Measurements from ENCODE around the gene VSIG10. TPM values are rescaled to one million over a fixed set of nuclear protein-coding genes. Genes with fewer than 3 reads are reported as not detected.
A peak's percentile ranks its signal among the peaks of the same experiment; 100 is the strongest.

VSIG10 gene
- total RNA-seq, 1 experiment from 2014 or later: 10.9 TPM

GRCh38 chr12:118020036-118020435 is 83.8 kb downstream of the VSIG10 start:
- H3K27me3 Mint-ChIP-seq (ENCODE audit: insufficient read depth, unreplicated experiment): no peaks in the 10 kb centered on the region
- POLR2A ChIA-PET: no interaction called here
- CTCF ChIA-PET: interaction anchor here (0.7 to 2.0 kb wide), 2 partner anchors 145 to 409 kb away, joined by 4 to 9 read pairs; no protein-coding TSS in a partner anchor
- BruUV-seq (replicated peaks): no TSS peak
- no peak overlapping the region for H3K4me3 Mint-ChIP-seq (ENCODE audit: unreplicated experiment)
- peaks cover 37% of the 10 kb centered on the region for H3K36me3 Mint-ChIP-seq (ENCODE audit: insufficient read depth, unreplicated experiment)
- H3K27ac Mint-ChIP-seq (ENCODE audit: low read depth, unreplicated experiment): no peak overlapping the region
- H3K9me3 Mint-ChIP-seq (ENCODE audit: unreplicated experiment): no peaks in the 10 kb centered on the region
- TF ChIP-seq CTCF (IDR thresholded peaks at IDR 0.05; ENCODE audit: unreplicated experiment): no peak
- intact Hi-C loops (cut with micrococcal nuclease): no loop called here
- H3K4me1 Mint-ChIP-seq (ENCODE audit: insufficient read depth, unreplicated experiment): peaks cover 11% of the 10 kb centered on the region
- DNase-seq (ENCODE audit: unreplicated experiment): no peak

GRCh38 chr12:118017926-118018325 is 85.9 kb downstream of the VSIG10 start:
- no peaks in the 10 kb centered on the region for H3K27me3 Mint-ChIP-seq (ENCODE audit: insufficient read depth, unreplicated experiment)

GRCh38 chr12:118016424-118017264 is 87.2 kb downstream of the VSIG10 start, which contains the start of gene RFC5:
TSS of gene RFC5 (plus strand) at chr12:118016703. CDS start at chr12:118016828, 125 bp downstream.
- Mint-ChIP-seq H3K4me1 (ENCODE audit: insufficient read depth, unreplicated experiment) (peaks cover 6% of the 10 kb centered on the region), H3K27ac (ENCODE audit: low read depth, unreplicated experiment) (peak within 1 kb of the TSS; percentile 77), H3K9me3 (ENCODE audit: unreplicated experiment) (no peaks in the 10 kb centered on the region), H3K36me3 (ENCODE audit: insufficient read depth, unreplicated experiment) (peaks cover 13% of the 10 kb centered on the region), H3K4me3 (ENCODE audit: unreplicated experiment) (peak within 1 kb of the TSS; percentile 87), H3K27me3 (ENCODE audit: insufficient read depth, unreplicated experiment) (no peaks in the 10 kb centered on the region)
- no peak for TF ChIP-seq CTCF (IDR thresholded peaks at IDR 0.05; ENCODE audit: unreplicated experiment)
- BruUV-seq (replicated peaks): TSS peak; percentile 43
- CTCF ChIA-PET: interaction anchor here (0.6 to 2.4 kb wide), 8 partner anchors 55 to 1932 kb away, joined by 3 to 12 read pairs (median 3); partner anchors contain the start of gene SUDS3
- peak; percentile 97 for DNase-seq (ENCODE audit: unreplicated experiment)
- intact Hi-C loops (cut with micrococcal nuclease): loop anchor here (1.0 to 2.0 kb wide), 2 partner anchors 44 to 141 kb away; partner anchors contain the start of gene WSB2
- POLR2A ChIA-PET: interaction anchor here (0.6 to 1.7 kb wide), 6 partner anchors 11 to 827 kb away, joined by 3 to 8 read pairs (median 3); partner anchors contain the start of gene WSB2

More at GRCh38 chr12:118017926-118018325, 85.9 kb downstream of the VSIG10 start:
- Mint-ChIP-seq H3K4me3 (ENCODE audit: unreplicated experiment) (peak overlapping the region; percentile 87), H3K9me3 (ENCODE audit: unreplicated experiment) (no peaks in the 10 kb centered on the region), H3K4me1 (ENCODE audit: insufficient read depth, unreplicated experiment) (peaks cover 11% of the 10 kb centered on the region), H3K27ac (ENCODE audit: low read depth, unreplicated experiment) (peak overlapping the region; percentile 51), H3K36me3 (ENCODE audit: insufficient read depth, unreplicated experiment) (peaks cover 25% of the 10 kb centered on the region)
- CTCF ChIA-PET: interaction anchor here (0.7 to 2.4 kb wide), 2 partner anchors 143 to 166 kb away, joined by 3 to 12 read pairs; no protein-coding TSS in a partner anchor
- TF ChIP-seq CTCF (IDR thresholded peaks at IDR 0.05; ENCODE audit: unreplicated experiment): no peak
- POLR2A ChIA-PET: interaction anchor here (1.2 kb wide), 1 partner anchor 41 kb away, joined by 3 read pairs; no protein-coding TSS in a partner anchor
- no peak for DNase-seq (ENCODE audit: unreplicated experiment)
- intact Hi-C loops (cut with micrococcal nuclease): loop anchor here (2.0 kb wide), 1 partner anchor 43 kb away; the partner anchor contains the start of gene WSB2
- no TSS peak for BruUV-seq (replicated peaks)

- no peak overlapping the region for H3K27ac Mint-ChIP-seq (ENCODE audit: low read depth, unreplicated experiment)
- ChIA-PET CTCF (interaction anchor here (0.6 to 1.2 kb wide), 3 partner anchors 94 to 360 kb away, joined by 3 read pairs; partner anchors contain the start of gene SUDS3), POLR2A (interaction anchor here (0.8 to 1.7 kb wide), 4 partner anchors 11 to 86 kb away, joined by 3 to 8 read pairs (median 4); partner anchors contain the start of gene WSB2)
- peaks cover 13% of the 10 kb centered on the region for H3K36me3 Mint-ChIP-seq (ENCODE audit: insufficient read depth, unreplicated experiment)
- no peak for TF ChIP-seq CTCF (IDR thresholded peaks at IDR 0.05; ENCODE audit: unreplicated experiment)
- H3K9me3 Mint-ChIP-seq (ENCODE audit: unreplicated experiment): no peaks in the 10 kb centered on the region
- intact Hi-C loops (cut with micrococcal nuclease): loop anchor here (1.0 to 2.0 kb wide), 2 partner anchors 45 to 141 kb away; partner anchors contain the start of gene WSB2
- peaks cover 6% of the 10 kb centered on the region for H3K4me1 Mint-ChIP-seq (ENCODE audit: insufficient read depth, unreplicated experiment)
- no peaks in the 10 kb centered on the region for H3K27me3 Mint-ChIP-seq (ENCODE audit: insufficient read depth, unreplicated experiment)
- H3K4me3 Mint-ChIP-seq (ENCODE audit: unreplicated experiment): peak overlapping the region; percentile 87
- DNase-seq (ENCODE audit: unreplicated experiment): no peak
- no TSS peak for BruUV-seq (replicated peaks)
These were observed 87.9 kb downstream of the VSIG10 start for GRCh38 chr12:118015944-118016343.
